ENCODE results near the gene QRICH1.

DNA sequence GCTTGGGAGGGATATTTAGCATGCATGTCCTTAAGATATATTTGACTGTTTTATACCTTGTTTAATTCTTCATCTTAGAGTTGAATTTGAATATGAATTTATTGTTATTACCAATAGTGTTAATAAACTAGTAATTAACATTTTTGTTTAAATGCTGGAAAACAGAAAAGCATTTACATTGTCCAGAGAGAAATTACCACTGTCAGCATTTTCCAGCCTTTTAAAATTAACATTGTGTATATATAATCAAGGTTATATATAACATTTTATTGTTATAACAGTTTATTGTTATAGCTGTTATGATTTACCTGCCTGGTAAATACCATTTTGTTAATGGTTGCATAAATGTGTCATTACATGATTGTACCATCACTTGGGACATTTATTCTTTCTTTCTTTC lies 111.9 kb downstream of the QRICH1 start:
- TF ChIP-seq YY1 (IDR thresholded peaks at IDR 0.05; ENCODE audit: low read depth) (no peak), TAF1 (IDR thresholded peaks at IDR 0.05; ENCODE audit: low read depth) (no peak), CEBPB (IDR thresholded peaks at IDR 0.05) (no peak), RAD21 (IDR thresholded peaks at IDR 0.05; ENCODE audit: low read depth) (no peak), CREB1 (IDR thresholded peaks at IDR 0.05; ENCODE audit: low read depth) (no peak)
- TF ChIP-seq, protein P1, sequence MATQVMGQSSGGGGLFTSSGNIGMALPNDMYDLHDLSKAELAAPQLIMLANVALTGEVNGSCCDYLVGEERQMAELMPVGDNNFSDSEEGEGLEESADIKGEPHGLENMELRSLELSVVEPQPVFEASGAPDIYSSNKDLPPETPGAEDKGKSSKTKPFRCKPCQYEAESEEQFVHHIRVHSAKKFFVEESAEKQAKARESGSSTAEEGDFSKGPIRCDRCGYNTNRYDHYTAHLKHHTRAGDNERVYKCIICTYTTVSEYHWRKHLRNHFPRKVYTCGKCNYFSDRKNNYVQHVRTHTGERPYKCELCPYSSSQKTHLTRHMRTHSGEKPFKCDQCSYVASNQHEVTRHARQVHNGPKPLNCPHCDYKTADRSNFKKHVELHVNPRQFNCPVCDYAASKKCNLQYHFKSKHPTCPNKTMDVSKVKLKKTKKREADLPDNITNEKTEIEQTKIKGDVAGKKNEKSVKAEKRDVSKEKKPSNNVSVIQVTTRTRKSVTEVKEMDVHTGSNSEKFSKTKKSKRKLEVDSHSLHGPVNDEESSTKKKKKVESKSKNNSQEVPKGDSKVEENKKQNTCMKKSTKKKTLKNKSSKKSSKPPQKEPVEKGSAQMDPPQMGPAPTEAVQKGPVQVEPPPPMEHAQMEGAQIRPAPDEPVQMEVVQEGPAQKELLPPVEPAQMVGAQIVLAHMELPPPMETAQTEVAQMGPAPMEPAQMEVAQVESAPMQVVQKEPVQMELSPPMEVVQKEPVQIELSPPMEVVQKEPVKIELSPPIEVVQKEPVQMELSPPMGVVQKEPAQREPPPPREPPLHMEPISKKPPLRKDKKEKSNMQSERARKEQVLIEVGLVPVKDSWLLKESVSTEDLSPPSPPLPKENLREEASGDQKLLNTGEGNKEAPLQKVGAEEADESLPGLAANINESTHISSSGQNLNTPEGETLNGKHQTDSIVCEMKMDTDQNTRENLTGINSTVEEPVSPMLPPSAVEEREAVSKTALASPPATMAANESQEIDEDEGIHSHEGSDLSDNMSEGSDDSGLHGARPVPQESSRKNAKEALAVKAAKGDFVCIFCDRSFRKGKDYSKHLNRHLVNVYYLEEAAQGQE (IDR thresholded peaks at IDR 0.05; ENCODE audit: low read depth), result no peak
- TF ChIP-seq, protein P2, sequence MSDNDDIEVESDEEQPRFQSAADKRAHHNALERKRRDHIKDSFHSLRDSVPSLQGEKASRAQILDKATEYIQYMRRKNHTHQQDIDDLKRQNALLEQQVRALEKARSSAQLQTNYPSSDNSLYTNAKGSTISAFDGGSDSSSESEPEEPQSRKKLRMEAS (IDR thresholded peaks at IDR 0.05), result no peak

All from Ishikawa (cell line).